Transverse colon (tissue), 4 donors: ENCODE results near the gene ZSCAN30. TPM values are rescaled to one million over a fixed set of nuclear protein-coding genes. Genes with fewer than 3 reads are reported as not detected.

Source experiments
- DNase-seq: peaks from one replicate; pipeline ENCODE4 v3.0.0-alpha.2; 2019
- H3K27ac ChIP-seq, 4 donors: fragments of 200-600 bp; sonication (generic); 2 replicates each; pipeline ENCODE4 v1.5.1; 2016 to 2018; ENCODE audit warnings: inconsistent platforms in 4 of 4
- H3K27me3 ChIP-seq: fragments of 200-600 bp; sonication (generic); 2 replicates; pipeline ENCODE4 v1.5.1; 2017; ENCODE audit warnings: inconsistent platforms
- H3K36me3 ChIP-seq, 4 donors: fragments of 200-600 bp; sonication (generic); 2 replicates each; pipeline ENCODE4 v1.5.1; 2017 to 2019; ENCODE audit warnings: inconsistent platforms in 4 of 4
- H3K4me1 ChIP-seq, 4 donors: fragments of 200-600 bp; sonication (generic); 2 replicates each; pipeline ENCODE4 v1.5.1; 2017 to 2020; ENCODE audit warnings: inconsistent platforms in 4 of 4
- H3K4me3 ChIP-seq, 4 donors: fragments of 200-600 bp; sonication (generic); 1 replicate in 1 of 4; 2 replicates in 3 of 4; pipeline versions ENCODE4 v1.5.1 to v1.6.1; 2017 to 2019; ENCODE audit warnings: inconsistent platforms in 4 of 4
- H3K9me3 ChIP-seq, 2 donors: fragments of 200-600 bp; sonication (generic); 2 replicates each; pipeline ENCODE4 v1.5.1; 2017 to 2019; ENCODE audit warnings: inconsistent platforms in 2 of 2
- EP300 ChIP-seq: sonication (generic); formaldehyde crosslinking; IDR thresholded peaks from one replicate; pipeline ENCODE4 v1.6.1; 2017; ENCODE audit warnings: antibody characterized with exemption, low read depth
- POLR2A ChIP-seq: fragments of 450-650 bp; IDR thresholded peaks from one replicate; pipeline ENCODE4 v1.6.1; 2016; ENCODE audit warnings: antibody characterized with exemption, mild to moderate bottlenecking, moderate library complexity
- POLR2AphosphoS5 ChIP-seq, 3 donors: sonication (generic); formaldehyde crosslinking; IDR thresholded peaks; one replicate each; pipeline ENCODE4 v1.6.1; 2016; ENCODE audit warnings: antibody characterized with exemption in 3 of 3
- WGBS, 2 donors: methylation state at CpG; one replicate each; pipeline ENCODE4 v1.1.5; 2018; ENCODE audit warnings: low coverage in 1 of 2; 5-methylcytosine and 5-hydroxymethylcytosine counted together
- in situ Hi-C, 4 donors: fragments of 200-750 bp; cut with MboI; loops; one replicate each; pipeline versions ENCODE4 v1.15.0 to v1.15.1; 2017; ENCODE audit warnings: low sequenced_read_pairs in 3 of 4, low pct_ligation_motif_present in 1 of 4, low pct_unique_long_range_greater_than_20kb in 1 of 4
- intact Hi-C: fragments of 100-400 bp; cut with DNase I; formaldehyde crosslinking; loops from one replicate; pipeline ENCODE4 v1.15.1; 2023; ENCODE audit warnings: low total_unique reads
- total RNA-seq, 4 donors: library from RNA; depleted of rRNA; stranded (reverse); fragments of >200 nt; gene quantifications; one replicate each; pipeline ENCODE4 v1.1.0, GENCODE V29; 2016
- TF ChIP-seq, protein P1 (sequence below), 5 experiments: fragments of 200-600 bp in 3 of 5; fragments of 450-650 bp in 2 of 5; sonication (generic) in 3 of 5; IDR thresholded peaks; 1 replicate in 2 of 5; 2 replicates in 3 of 5; pipeline ENCODE4 v1.5.1; 2016 to 2017; ENCODE audit warnings: antibody characterized with exemption in 5 of 5, inconsistent platforms in 3 of 5, mild to moderate bottlenecking in 2 of 5, moderate library complexity in 1 of 5

Gene ZSCAN30
- total RNA-seq, result 10 to 100 TPM in 2 of 4 donors, 1 to 10 TPM in 2; 7.1 to 23.5 (median 11.0) TPM

DNA sequence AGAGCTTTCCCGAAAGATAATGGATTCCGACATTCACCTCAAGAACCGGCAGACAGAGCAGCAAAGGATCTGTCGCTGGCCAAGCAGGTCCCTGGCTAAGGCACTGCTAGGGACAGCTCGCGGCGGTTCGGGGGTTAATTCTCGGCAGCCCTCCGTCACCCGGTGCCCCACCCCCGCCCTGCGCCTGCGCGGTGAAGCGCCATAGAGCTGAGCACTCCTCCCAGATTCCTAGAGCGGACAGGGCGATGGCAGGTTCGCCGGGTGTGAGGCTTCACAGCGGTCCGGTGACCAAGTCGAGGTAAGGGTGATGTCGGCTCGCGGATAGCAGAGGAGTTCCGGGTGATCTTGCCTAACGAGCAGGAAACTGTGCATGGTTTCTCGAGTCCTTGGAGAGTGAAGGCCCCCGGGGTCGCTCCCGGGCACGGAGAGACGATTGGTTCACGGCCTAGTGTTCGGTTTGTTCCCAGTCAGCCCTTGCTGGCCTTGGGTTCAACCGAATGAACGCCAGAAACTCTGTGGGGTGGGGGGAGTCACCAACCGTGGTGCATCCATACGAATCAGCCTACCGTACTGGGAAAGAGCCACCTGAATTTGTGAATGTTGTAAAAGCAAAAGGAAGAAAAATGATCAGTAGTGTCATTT, at the start of gene ZSCAN30:
Gene ZSCAN30, minus strand, starts transcription at position 136 of the 642 bp plus-strand sequence. CDS start 25,877 bp downstream, outside the sequence.
- intact Hi-C loops (no loop called here), in situ Hi-C loops (no loop called here)
- H3K4me3 ChIP-seq, result peak within 1 kb of the TSS; percentile 60 to 72 (median 62)
- H3K27me3 ChIP-seq, result no peaks in the 10 kb centered on the region
- H3K27ac ChIP-seq, result peak within 1 kb of the TSS; percentile 82 to 89 (median 85)
- peak; percentile 97 for DNase-seq
- WGBS, 2 donors, result 0% methylated on average over 5 to 39 of the region's 41 CpGs
- H3K4me1 ChIP-seq, result peaks cover 7 to 25% (median 10%) of the 10 kb centered on the region in 4 donors
- TF ChIP-seq, protein P1, sequence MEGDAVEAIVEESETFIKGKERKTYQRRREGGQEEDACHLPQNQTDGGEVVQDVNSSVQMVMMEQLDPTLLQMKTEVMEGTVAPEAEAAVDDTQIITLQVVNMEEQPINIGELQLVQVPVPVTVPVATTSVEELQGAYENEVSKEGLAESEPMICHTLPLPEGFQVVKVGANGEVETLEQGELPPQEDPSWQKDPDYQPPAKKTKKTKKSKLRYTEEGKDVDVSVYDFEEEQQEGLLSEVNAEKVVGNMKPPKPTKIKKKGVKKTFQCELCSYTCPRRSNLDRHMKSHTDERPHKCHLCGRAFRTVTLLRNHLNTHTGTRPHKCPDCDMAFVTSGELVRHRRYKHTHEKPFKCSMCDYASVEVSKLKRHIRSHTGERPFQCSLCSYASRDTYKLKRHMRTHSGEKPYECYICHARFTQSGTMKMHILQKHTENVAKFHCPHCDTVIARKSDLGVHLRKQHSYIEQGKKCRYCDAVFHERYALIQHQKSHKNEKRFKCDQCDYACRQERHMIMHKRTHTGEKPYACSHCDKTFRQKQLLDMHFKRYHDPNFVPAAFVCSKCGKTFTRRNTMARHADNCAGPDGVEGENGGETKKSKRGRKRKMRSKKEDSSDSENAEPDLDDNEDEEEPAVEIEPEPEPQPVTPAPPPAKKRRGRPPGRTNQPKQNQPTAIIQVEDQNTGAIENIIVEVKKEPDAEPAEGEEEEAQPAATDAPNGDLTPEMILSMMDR (IDR thresholded peaks at IDR 0.05), result no peak
- TF ChIP-seq POLR2AphosphoS5 (IDR thresholded peaks at IDR 0.05), result peak; percentile 74 to 88 (median 87)
- TF ChIP-seq POLR2A, result peak; percentile 87
- no peak for TF ChIP-seq EP300
- no peaks in the 10 kb centered on the region for H3K36me3 ChIP-seq
- H3K9me3 ChIP-seq, result no peaks in the 10 kb centered on the region

- WGBS, 2 donors, result 88 to 97% methylated on average over 5 of the region's 5 CpGs
- H3K4me3 ChIP-seq, result no peak overlapping the region
- H3K4me1 ChIP-seq, result peaks cover 0 to 17% (median 5%) of the 10 kb centered on the region in 4 donors
- intact Hi-C loops (no loop called here), in situ Hi-C loops (loop anchor here in 2 of 4 donors (25.0 kb wide), 2 partner anchors 100 to 325 kb away; partner anchors contain the start of gene ZNF397 (in 1 of the 2))
- H3K27me3 ChIP-seq, result no peaks in the 10 kb centered on the region
- TF ChIP-seq POLR2AphosphoS5 (IDR thresholded peaks at IDR 0.05) (no peak), POLR2A (no peak), EP300 (no peak)
- TF ChIP-seq, protein P1 (IDR thresholded peaks at IDR 0.05), result no peak
- H3K27ac ChIP-seq, result no peak overlapping the region
- peaks cover 0 to 76% (median 35%) of the 10 kb centered on the region in 4 donors for H3K36me3 ChIP-seq
- no peak for DNase-seq
- no peaks in the 10 kb centered on the region for H3K9me3 ChIP-seq
Observed at GRCh38 chr18:35337286-35337685, 47.3 kb upstream of the ZSCAN30 start.

DNA sequence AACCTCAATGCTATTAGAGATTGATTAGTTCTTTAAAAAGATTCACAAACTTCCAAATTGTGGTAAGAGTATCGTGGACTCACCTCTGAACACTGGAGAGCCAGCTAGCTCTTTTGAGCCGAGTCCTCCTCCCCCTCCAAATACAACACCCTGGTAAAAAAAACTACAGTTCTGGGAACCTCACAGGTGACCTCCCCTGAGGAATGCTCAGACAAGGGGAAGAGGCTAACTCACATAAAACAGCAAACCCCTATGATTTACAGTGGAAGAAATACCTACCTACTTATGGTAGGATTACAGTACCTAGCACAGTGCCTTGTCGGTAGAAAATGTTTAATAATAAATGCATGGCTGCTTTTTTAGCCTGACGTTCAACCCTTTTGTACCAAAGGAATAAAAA, 45.8 kb upstream of the ZSCAN30 start:
- Histone ChIP-seq H3K9me3 (no peaks in the 10 kb centered on the region), H3K36me3 (peaks cover 0 to 81% (median 35%) of the 10 kb centered on the region in 4 donors), H3K4me1 (peaks cover 0 to 9% (median 4%) of the 10 kb centered on the region in 4 donors), H3K4me3 (no peak overlapping the region), H3K27me3 (no peaks in the 10 kb centered on the region), H3K27ac (no peak overlapping the region)
- in situ Hi-C loops (loop anchor here in 2 of 4 donors (25.0 kb wide), 2 partner anchors 99 to 324 kb away; partner anchors contain the start of gene ZNF397 (in 1 of the 2)), intact Hi-C loops (no loop called here)
- 93 to 94% methylated on average over 3 to 4 of the region's 4 CpGs for WGBS, 2 donors
- TF ChIP-seq, protein P1 (IDR thresholded peaks at IDR 0.05), result no peak
- TF ChIP-seq EP300, result no peak
- TF ChIP-seq POLR2A, result no peak
- no peak for TF ChIP-seq POLR2AphosphoS5 (IDR thresholded peaks at IDR 0.05)
- no peak for DNase-seq

- intact Hi-C loops, result no loop called here
- in situ Hi-C loops, result loop anchor here in 2 of 4 donors (25.0 kb wide), 2 partner anchors 98 to 323 kb away; partner anchors contain the start of gene ZNF397 (in 1 of the 2)
- TF ChIP-seq POLR2AphosphoS5 (IDR thresholded peaks at IDR 0.05) (no peak), POLR2A (no peak), EP300 (no peak)
- TF ChIP-seq, protein P1 (IDR thresholded peaks at IDR 0.05), result no peak
- H3K4me3 ChIP-seq, result no peak overlapping the region
- no peaks in the 10 kb centered on the region for H3K9me3 ChIP-seq
- DNase-seq, result no peak
- peaks cover 0 to 9% (median 0%) of the 10 kb centered on the region in 4 donors for H3K4me1 ChIP-seq
- 74% methylated on average over 3 of the region's 3 CpGs for WGBS, 2 donors
- no peaks in the 10 kb centered on the region for H3K27me3 ChIP-seq
- no peak overlapping the region for H3K27ac ChIP-seq
- H3K36me3 ChIP-seq, result peaks cover 0 to 77% (median 32%) of the 10 kb centered on the region in 4 donors
Observed at GRCh38 chr18:35334821-35335220, 44.8 kb upstream of the ZSCAN30 start.
